PC-3 (cell line): ENCODE data around the gene ALG2. TPM values are rescaled to one million over a fixed set of nuclear protein-coding genes. Genes with fewer than 3 reads are reported as not detected.
"Not testable (repeated sequence)": the region's sequence is repeated elsewhere in the genome, so short reads cannot be mapped to it uniquely, and the experiment has no call there.

Experiments used
- ATAC-seq: fragments of 200-7000 bp; cut with Tn5 transposase; 2 replicates; pipeline ENCODE4 v1.9.1; 2020; ENCODE audit warnings: mild to moderate bottlenecking, moderate library complexity
- BruUV-seq: library from RNA; stranded (reverse); fragments of 400-500 nt; replicated peaks from 2 replicates; lab custom pipeline; 2021; lab: Mats Ljungman, UMichigan
- CTCF ChIA-PET: fragments of 300-600 bp; sonication (Branson Sonifier 250); formaldehyde crosslinking; loops from one replicate; lab custom pipeline; 2022; ENCODE audit warnings: antibody characterized with exemption; lab: Charles Lee
- POLR2A ChIA-PET: fragments of 300-600 bp; sonication (Branson Sonifier 250); formaldehyde crosslinking; loops from one replicate; lab custom pipeline; 2022; ENCODE audit warnings: antibody characterized with exemption; ENCODE audit not compliant: unreplicated experiment; lab: Charles Lee
- DNase-seq: peaks from one replicate; pipeline ENCODE4 v3.0.0-alpha.2; 2015
- H2AFZ ChIP-seq: fragments of 300-600 bp; sonication (generic); 2 replicates; pipeline ENCODE4 v1.6.0; 2016; ENCODE audit warnings: antibody characterized with exemption, low read length
- H3F3A ChIP-seq: fragments of 300-600 bp; sonication (generic); one replicate; pipeline ENCODE4 v1.6.0; 2017; ENCODE audit warnings: antibody characterized with exemption, low read length, control low read depth, mild to moderate bottlenecking; ENCODE audit not compliant: unreplicated experiment
- H3K27ac ChIP-seq: fragments of 300-600 bp; sonication (generic); 2 replicates; pipeline ENCODE4 v1.5.1; 2016; ENCODE audit warnings: mild to moderate bottlenecking, low read length
- H3K27me3 ChIP-seq: fragments of 300-600 bp; sonication (generic); 2 replicates; pipeline ENCODE4 v1.6.1; 2016; ENCODE audit warnings: low read length, mixed read lengths
- H3K36me3 ChIP-seq: fragments of 300-600 bp; sonication (generic); 2 replicates; pipeline ENCODE4 v1.6.1; 2016; ENCODE audit warnings: low read depth, mixed run types, low read length, mixed read lengths
- H3K4me1 ChIP-seq: fragments of 300-600 bp; sonication (generic); 2 replicates; pipeline ENCODE4 v1.5.1; 2016; ENCODE audit warnings: low read length; ENCODE audit not compliant: insufficient read depth
- H3K4me2 ChIP-seq: fragments of 300-600 bp; sonication (generic); 2 replicates; pipeline ENCODE4 v1.6.0; 2016; ENCODE audit warnings: low read length
- H3K4me3 ChIP-seq: fragments of 300-600 bp; sonication (generic); 2 replicates; pipeline ENCODE4 v1.5.1; 2016; ENCODE audit warnings: mild to moderate bottlenecking, low read length, mixed read lengths
- H3K79me2 ChIP-seq: fragments of 300-600 bp; sonication (generic); 2 replicates; pipeline ENCODE4 v1.6.1; 2017; ENCODE audit warnings: low read length, mixed read lengths
- H3K9ac ChIP-seq: fragments of 300-600 bp; sonication (generic); 2 replicates; pipeline ENCODE4 v1.6.0; 2016; ENCODE audit warnings: mild to moderate bottlenecking, low read length
- H3K9me2 ChIP-seq: fragments of 300-600 bp; sonication (generic); replicated peaks from 2 replicates; pipeline ENCODE4 v1.6.1; 2016; ENCODE audit warnings: mixed run types, low read length, mixed read lengths
- H3K9me3 ChIP-seq: fragments of 300-600 bp; sonication (generic); 2 replicates; pipeline ENCODE4 v1.6.1; 2016; ENCODE audit warnings: low read length, mixed read lengths
- H4K20me1 ChIP-seq: fragments of 300-600 bp; sonication (generic); 2 replicates; pipeline ENCODE4 v1.6.1; 2016; ENCODE audit warnings: low read length, mixed read lengths
- EZH2 ChIP-seq: fragments of 300-600 bp; sonication (generic); IDR thresholded peaks from one replicate; pipeline ENCODE4 v1.6.1; 2017; ENCODE audit warnings: antibody characterized with exemption, mild to moderate bottlenecking, low read length; ENCODE audit not compliant: unreplicated experiment
- EZH2phosphoT487 ChIP-seq: fragments of 300-600 bp; sonication (generic); IDR thresholded peaks from 2 replicates; pipeline ENCODE4 v1.6.1; 2018; ENCODE audit warnings: mild to moderate bottlenecking, antibody characterized with exemption, low read length, borderline replicate concordance
- intact Hi-C: fragments of 100-400 bp; cut with micrococcal nuclease; formaldehyde crosslinking; loops from 2 replicates; pipeline ENCODE4 v1.9.0; 2023
- total RNA-seq: library from RNA; depleted of rRNA; stranded (reverse); fragments of >200 nt; gene quantifications from 2 replicates; pipeline ENCODE4 v1.2.3, GENCODE V29; 2014
- TF ChIP-seq, protein P1 (sequence below): fragments of 300-600 bp; sonication (generic); conservative IDR thresholded peaks from 2 replicates; pipeline ENCODE4 v1.5.1; 2017; ENCODE audit warnings: antibody characterized with exemption, low read depth, mild to moderate bottlenecking, low read length

Gene ALG2
- total RNA-seq, 1 experiment from 2014 or later, result 33.2 TPM

DNA sequence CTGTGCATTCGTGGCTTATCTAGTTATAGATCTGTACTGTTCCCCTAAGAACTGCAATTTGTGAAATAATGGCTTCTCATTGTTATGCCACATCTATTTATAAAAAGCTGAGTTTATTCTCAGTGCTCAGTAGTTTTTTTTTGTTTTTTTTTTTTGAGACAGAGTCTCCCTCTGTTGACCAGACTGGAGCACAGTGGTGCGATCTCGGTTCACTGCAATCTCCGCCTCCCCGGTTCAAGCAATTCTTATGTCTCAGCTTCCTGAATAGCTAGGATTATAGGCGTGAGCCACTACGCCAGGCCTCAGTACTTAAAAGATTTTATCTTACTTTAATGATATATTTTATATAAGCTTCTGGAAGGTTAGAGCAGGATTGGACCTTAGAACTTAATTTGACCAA lies 19.4 kb upstream of the ALG2 start:
- no peak overlapping the region for H3K4me2 ChIP-seq
- no peaks in the 10 kb centered on the region for H4K20me1 ChIP-seq
- ATAC-seq (no peak), DNase-seq (no peak)
- H2AFZ ChIP-seq, result no peak overlapping the region
- no peaks in the 10 kb centered on the region for H3K4me1 ChIP-seq
- POLR2A ChIA-PET, result no interaction called here
- H3K9me2 ChIP-seq, result no peaks in the 10 kb centered on the region
- H3K27me3 ChIP-seq, result no peaks in the 10 kb centered on the region
- no peak overlapping the region for H3K9ac ChIP-seq
- H3K36me3 ChIP-seq, result no peaks in the 10 kb centered on the region
- H3F3A ChIP-seq, result no peaks in the 10 kb centered on the region
- TF ChIP-seq EZH2phosphoT487, result no peak
- TF ChIP-seq, protein P1, sequence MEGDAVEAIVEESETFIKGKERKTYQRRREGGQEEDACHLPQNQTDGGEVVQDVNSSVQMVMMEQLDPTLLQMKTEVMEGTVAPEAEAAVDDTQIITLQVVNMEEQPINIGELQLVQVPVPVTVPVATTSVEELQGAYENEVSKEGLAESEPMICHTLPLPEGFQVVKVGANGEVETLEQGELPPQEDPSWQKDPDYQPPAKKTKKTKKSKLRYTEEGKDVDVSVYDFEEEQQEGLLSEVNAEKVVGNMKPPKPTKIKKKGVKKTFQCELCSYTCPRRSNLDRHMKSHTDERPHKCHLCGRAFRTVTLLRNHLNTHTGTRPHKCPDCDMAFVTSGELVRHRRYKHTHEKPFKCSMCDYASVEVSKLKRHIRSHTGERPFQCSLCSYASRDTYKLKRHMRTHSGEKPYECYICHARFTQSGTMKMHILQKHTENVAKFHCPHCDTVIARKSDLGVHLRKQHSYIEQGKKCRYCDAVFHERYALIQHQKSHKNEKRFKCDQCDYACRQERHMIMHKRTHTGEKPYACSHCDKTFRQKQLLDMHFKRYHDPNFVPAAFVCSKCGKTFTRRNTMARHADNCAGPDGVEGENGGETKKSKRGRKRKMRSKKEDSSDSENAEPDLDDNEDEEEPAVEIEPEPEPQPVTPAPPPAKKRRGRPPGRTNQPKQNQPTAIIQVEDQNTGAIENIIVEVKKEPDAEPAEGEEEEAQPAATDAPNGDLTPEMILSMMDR, result no peak
- TF ChIP-seq EZH2, result no peak
- intact Hi-C loops, result no loop called here
- no peak overlapping the region for H3K27ac ChIP-seq
- H3K79me2 ChIP-seq, result no peaks in the 10 kb centered on the region
- CTCF ChIA-PET, result interaction anchor here (0.6 kb wide), 1 partner anchor 33 kb away, joined by 5 read pairs; no protein-coding TSS in a partner anchor
- H3K9me3 ChIP-seq, result no peaks in the 10 kb centered on the region
- H3K4me3 ChIP-seq, result no peak overlapping the region
- BruUV-seq, result no TSS peak

DNA sequence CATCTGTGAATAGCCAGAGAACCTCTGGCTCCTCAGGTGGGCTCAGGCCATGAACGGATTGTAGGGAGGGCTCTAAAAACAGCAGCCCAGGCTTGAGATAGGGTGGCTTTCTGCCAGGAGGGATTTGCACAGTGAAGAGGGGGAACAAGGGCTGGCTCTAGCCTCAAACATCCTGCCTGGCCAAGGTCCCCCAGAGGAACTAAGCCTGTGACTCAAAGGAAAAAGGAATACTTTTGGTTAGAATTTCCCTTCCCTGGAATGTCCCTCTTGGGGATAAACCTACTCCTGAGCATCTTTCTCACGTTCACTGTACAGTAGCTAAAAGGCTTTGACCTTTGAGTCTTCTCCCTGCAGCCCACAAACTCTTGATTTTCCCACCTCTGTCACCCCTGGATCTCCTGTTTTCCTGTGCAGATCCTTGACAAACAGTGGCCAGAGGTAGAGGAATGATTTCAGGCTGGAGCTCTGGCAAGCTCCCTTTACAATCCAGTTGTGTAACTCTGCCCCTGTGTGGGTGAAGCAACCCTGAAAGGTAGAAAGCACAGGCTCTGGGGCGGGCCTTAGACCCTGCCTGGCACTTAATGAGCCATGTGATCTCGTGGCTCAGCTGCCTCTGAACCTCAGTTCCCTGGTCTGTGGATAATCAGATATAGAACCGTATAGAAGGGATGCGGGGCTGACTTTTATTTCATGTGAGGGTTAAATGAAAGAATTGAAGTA lies 17.8 kb upstream of the ALG2 start:
- ChIA-PET CTCF (no interaction called here), POLR2A (no interaction called here)
- Histone ChIP-seq H3K27ac (no peak overlapping the region), H3F3A (no peaks in the 10 kb centered on the region), H3K9ac (no peak overlapping the region), H3K4me2 (no peak overlapping the region), H2AFZ (no peak overlapping the region), H3K9me2 (no peaks in the 10 kb centered on the region), H4K20me1 (no peaks in the 10 kb centered on the region), H3K4me3 (no peak overlapping the region), H3K36me3 (no peaks in the 10 kb centered on the region), H3K79me2 (no peaks in the 10 kb centered on the region), H3K9me3 (no peaks in the 10 kb centered on the region), H3K27me3 (no peaks in the 10 kb centered on the region), H3K4me1 (no peaks in the 10 kb centered on the region)
- DNase-seq (no peak), ATAC-seq (no peak)
- intact Hi-C loops, result no loop called here
- BruUV-seq, result no TSS peak
- TF ChIP-seq, protein P1, result no peak
- TF ChIP-seq EZH2 (no peak), EZH2phosphoT487 (no peak)

DNA sequence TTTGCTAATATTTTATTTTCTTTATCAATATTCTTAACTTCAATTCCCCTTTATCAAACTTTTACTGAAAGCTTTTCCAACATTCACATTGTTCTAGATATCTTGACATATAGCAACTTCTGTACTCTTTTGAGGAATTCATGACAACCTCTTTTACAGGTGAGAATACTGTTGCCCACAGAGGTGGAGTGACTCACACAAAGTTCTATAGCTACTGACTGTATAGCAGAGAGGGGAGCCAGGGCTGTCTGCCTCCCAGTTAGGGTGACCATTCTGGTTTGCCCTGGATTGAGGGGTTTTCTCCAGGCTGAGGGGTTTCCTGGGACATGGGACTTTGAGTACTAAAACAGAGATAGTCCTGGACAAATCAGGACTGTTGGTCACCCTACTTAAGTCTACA lies 16.6 kb upstream of the ALG2 start:
- Histone ChIP-seq H3K4me2 (no peak overlapping the region), H3K79me2 (no peaks in the 10 kb centered on the region), H3K9me2 (no peaks in the 10 kb centered on the region), H3K4me1 (no peaks in the 10 kb centered on the region), H2AFZ (no peak overlapping the region), H3K9ac (no peak overlapping the region), H3K9me3 (no peaks in the 10 kb centered on the region), H3K4me3 (no peak overlapping the region), H3K27me3 (no peaks in the 10 kb centered on the region), H3K36me3 (no peaks in the 10 kb centered on the region), H4K20me1 (no peaks in the 10 kb centered on the region), H3K27ac (no peak overlapping the region), H3F3A (no peaks in the 10 kb centered on the region)
- DNase-seq (no peak), ATAC-seq (no peak)
- ChIA-PET POLR2A (no interaction called here), CTCF (no interaction called here)
- intact Hi-C loops, result no loop called here
- TF ChIP-seq EZH2, result no peak
- no peak for TF ChIP-seq EZH2phosphoT487
- TF ChIP-seq, protein P1, result no peak
- BruUV-seq, result no TSS peak

DNA sequence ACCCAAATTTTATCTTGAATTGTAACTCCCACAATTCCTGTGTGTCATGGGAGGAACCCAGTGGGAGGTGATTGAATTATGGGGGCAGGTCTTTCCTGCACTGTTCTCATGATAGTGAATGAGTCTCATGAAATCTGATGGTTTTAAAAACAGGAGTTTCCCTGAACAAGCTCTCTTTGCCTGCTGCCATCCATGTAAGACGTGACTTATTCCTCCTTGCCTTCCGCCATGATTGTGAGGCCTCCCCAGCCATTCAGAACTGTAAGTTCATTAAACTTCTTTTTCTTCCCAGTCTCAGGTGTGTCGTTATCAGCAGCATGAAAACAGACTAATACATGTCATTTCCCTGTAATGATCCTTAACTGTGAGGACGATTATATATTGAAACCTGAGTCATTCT lies 16.1 kb upstream of the ALG2 start:
- H3K79me2 ChIP-seq, H3K9me2 ChIP-seq, H3K4me1 ChIP-seq, H3K4me2 ChIP-seq, CTCF ChIA-PET, H3K27ac ChIP-seq, BruUV-seq, H3F3A ChIP-seq, DNase-seq, H4K20me1 ChIP-seq, H3K27me3 ChIP-seq, H3K4me3 ChIP-seq, H3K9ac ChIP-seq, intact Hi-C loops, H2AFZ ChIP-seq, POLR2A ChIA-PET, H3K36me3 ChIP-seq, H3K9me3 ChIP-seq, ATAC-seq: not testable (repeated sequence)
